ENCODE data around the gene VCL. TPM values are rescaled to one million over a fixed set of nuclear protein-coding genes. Genes with fewer than 3 reads are reported as not detected.

Gene VCL
- total RNA-seq, 1 experiment from 2014 or later: 176 TPM

- Histone ChIP-seq H3K9me3 (ENCODE audit: low read depth, low read length, poor library complexity, severe bottlenecking) (no peaks in the 10 kb centered on the region), H3K36me3 (ENCODE audit: insufficient read depth, low read length, poor library complexity, severe bottlenecking) (no peaks in the 10 kb centered on the region), H3K27ac (ENCODE audit: low read depth, low read length, poor library complexity, severe bottlenecking) (no peak overlapping the region), H3K4me1 (ENCODE audit: insufficient read depth, low read length, poor library complexity, severe bottlenecking) (peaks cover 37% of the 10 kb centered on the region), H3K27me3 (replicated peaks; ENCODE audit: insufficient read depth, low read depth, low read length, poor library complexity) (no peaks in the 10 kb centered on the region), H3K4me3 (ENCODE audit: low read depth, low read length, poor library complexity, severe bottlenecking) (no peak overlapping the region)
- DNase-seq (ENCODE audit: low spot score): no peak
- TF ChIP-seq EZH2 (IDR thresholded peaks at IDR 0.05; ENCODE audit: borderline replicate concordance, low read depth, low read length, poor library complexity, severe bottlenecking) (no peak), CTCF (conservative IDR thresholded peaks at IDR 0.05; ENCODE audit: low read depth, low read length) (no peak)
- POLR2A ChIA-PET (ENCODE audit: low non-redundant PET): interaction anchor here (0.7 kb wide), 1 partner anchor 12 kb away, joined by 3 read pairs; no protein-coding TSS in a partner anchor
- BruUV-seq (replicated peaks): no TSS peak
- CTCF ChIA-PET: no interaction called here
- intact Hi-C loops (cut with micrococcal nuclease; ENCODE audit: unreplicated experiment): no loop called here
These were observed 26.1 kb upstream of the VCL start for GRCh38 chr10:73971636-73972354.

GRCh38 chr10:73973427-73973826 is 24.5 kb upstream of the VCL start:
- ChIA-PET POLR2A (ENCODE audit: low non-redundant PET) (no interaction called here), CTCF (no interaction called here)

GRCh38 chr10:73974309-73974946 is 23.5 kb upstream of the VCL start:
- no peaks in the 10 kb centered on the region for H3K9me3 ChIP-seq (ENCODE audit: low read depth, low read length, poor library complexity, severe bottlenecking)
- no TSS peak for BruUV-seq (replicated peaks)
- H3K27me3 ChIP-seq (replicated peaks; ENCODE audit: insufficient read depth, low read depth, low read length, poor library complexity): no peaks in the 10 kb centered on the region
- ChIA-PET CTCF (no interaction called here), POLR2A (ENCODE audit: low non-redundant PET) (no interaction called here)
- no peak overlapping the region for H3K27ac ChIP-seq (ENCODE audit: low read depth, low read length, poor library complexity, severe bottlenecking)
- H3K36me3 ChIP-seq (ENCODE audit: insufficient read depth, low read length, poor library complexity, severe bottlenecking): no peaks in the 10 kb centered on the region
- intact Hi-C loops (cut with micrococcal nuclease; ENCODE audit: unreplicated experiment): loop anchor here (1.0 kb wide), 1 partner anchor 21 kb away; no protein-coding TSS in a partner anchor
- no peak for DNase-seq (ENCODE audit: low spot score)
- TF ChIP-seq CTCF (conservative IDR thresholded peaks at IDR 0.05; ENCODE audit: low read depth, low read length) (no peak), EZH2 (IDR thresholded peaks at IDR 0.05; ENCODE audit: borderline replicate concordance, low read depth, low read length, poor library complexity, severe bottlenecking) (no peak)
- H3K4me3 ChIP-seq (ENCODE audit: low read depth, low read length, poor library complexity, severe bottlenecking): no peak overlapping the region
- peaks cover 17% of the 10 kb centered on the region for H3K4me1 ChIP-seq (ENCODE audit: insufficient read depth, low read length, poor library complexity, severe bottlenecking)

More at GRCh38 chr10:73973427-73973826, 24.5 kb upstream of the VCL start:
- H3K4me1 ChIP-seq (ENCODE audit: insufficient read depth, low read length, poor library complexity, severe bottlenecking): peaks cover 21% of the 10 kb centered on the region
- H3K27ac ChIP-seq (ENCODE audit: low read depth, low read length, poor library complexity, severe bottlenecking): no peak overlapping the region
- intact Hi-C loops (cut with micrococcal nuclease; ENCODE audit: unreplicated experiment): no loop called here
- DNase-seq (ENCODE audit: low spot score): no peak
- H3K36me3 ChIP-seq (ENCODE audit: insufficient read depth, low read length, poor library complexity, severe bottlenecking): no peaks in the 10 kb centered on the region
- no TSS peak for BruUV-seq (replicated peaks)
- TF ChIP-seq CTCF (conservative IDR thresholded peaks at IDR 0.05; ENCODE audit: low read depth, low read length) (no peak), EZH2 (IDR thresholded peaks at IDR 0.05; ENCODE audit: borderline replicate concordance, low read depth, low read length, poor library complexity, severe bottlenecking) (no peak)
- no peaks in the 10 kb centered on the region for H3K27me3 ChIP-seq (replicated peaks; ENCODE audit: insufficient read depth, low read depth, low read length, poor library complexity)
- no peaks in the 10 kb centered on the region for H3K9me3 ChIP-seq (ENCODE audit: low read depth, low read length, poor library complexity, severe bottlenecking)
- H3K4me3 ChIP-seq (ENCODE audit: low read depth, low read length, poor library complexity, severe bottlenecking): no peak overlapping the region

Measured in A673 (cell line).